HEK293T (cell line): ENCODE measurements around the gene KRT85.

Source experiments
- CTCF ChIA-PET: fragments of 350-600 bp; formaldehyde crosslinking; extraction: SDS; loops from one replicate; lab custom pipeline; 2021; ENCODE audit warnings: antibody characterized with exemption, inconsistent platforms; lab: Yijun Ruan, JAX
- POLR2A ChIA-PET: fragments of 350-600 bp; formaldehyde crosslinking; extraction: SDS; loops from one replicate; lab custom pipeline; 2020; ENCODE audit warnings: antibody characterized with exemption, inconsistent platforms; lab: Yijun Ruan, JAX
- DNase-seq: peaks from one replicate; pipeline ENCODE4 v3.0.0; 2012; ENCODE audit warnings: mixed read lengths; ENCODE audit errors: extremely low spot score
- ARNT ChIP-seq: fragments of 450-650 bp; IDR thresholded peaks from 2 replicates; pipeline ENCODE4 v1.6.1; 2017; ENCODE audit warnings: mild to moderate bottlenecking
- BHLHE40 ChIP-seq: fragments of 450-650 bp; IDR thresholded peaks from 2 replicates; pipeline ENCODE4 v1.6.1; 2016; ENCODE audit warnings: mild to moderate bottlenecking, moderate library complexity, borderline replicate concordance
- CTBP1 ChIP-seq: fragments of 450-650 bp; IDR thresholded peaks from 2 replicates; pipeline ENCODE4 v1.6.1; 2016; ENCODE audit warnings: borderline replicate concordance
- ELF4 ChIP-seq: fragments of 450-650 bp; IDR thresholded peaks from 2 replicates; pipeline ENCODE4 v1.6.1; 2017; ENCODE audit warnings: antibody characterized with exemption
- FOXA1 ChIP-seq: fragments of 450-650 bp; IDR thresholded peaks from 2 replicates; pipeline ENCODE4 v1.6.1; 2016; ENCODE audit warnings: mild to moderate bottlenecking
- FOXK2 ChIP-seq: fragments of 450-650 bp; IDR thresholded peaks from 2 replicates; pipeline ENCODE4 v1.6.1; 2016; ENCODE audit warnings: mild to moderate bottlenecking
- FOXM1 ChIP-seq: fragments of 450-650 bp; IDR thresholded peaks from 2 replicates; pipeline ENCODE4 v1.6.1; 2017; ENCODE audit warnings: mild to moderate bottlenecking, borderline replicate concordance
- HDGF ChIP-seq: fragments of 450-650 bp; IDR thresholded peaks from 2 replicates; pipeline ENCODE4 v1.6.1; 2017; ENCODE audit warnings: antibody characterized with exemption, borderline replicate concordance
- L3MBTL2 ChIP-seq: fragments of 450-650 bp; conservative IDR thresholded peaks from 2 replicates; pipeline ENCODE4 v1.6.1; 2016; ENCODE audit warnings: mild to moderate bottlenecking
- LEF1 ChIP-seq: fragments of 450-650 bp; IDR thresholded peaks from 2 replicates; pipeline ENCODE4 v1.6.1; 2017; ENCODE audit warnings: mild to moderate bottlenecking, borderline replicate concordance
- NFRKB ChIP-seq: fragments of 450-650 bp; IDR thresholded peaks from 2 replicates; pipeline ENCODE4 v1.6.1; 2016; ENCODE audit warnings: mild to moderate bottlenecking, moderate library complexity
- SP1 ChIP-seq: fragments of 450-650 bp; IDR thresholded peaks from 2 replicates; pipeline ENCODE4 v1.6.1; 2017
- SUZ12 ChIP-seq: fragments of 450-650 bp; IDR thresholded peaks from 2 replicates; pipeline ENCODE4 v1.6.1; 2016; ENCODE audit warnings: mild to moderate bottlenecking
- TARDBP ChIP-seq: fragments of 450-650 bp; IDR thresholded peaks from 2 replicates; pipeline ENCODE4 v1.6.1; 2016
- ZNF384 ChIP-seq: fragments of 450-650 bp; IDR thresholded peaks from 2 replicates; pipeline ENCODE4 v1.6.1; 2016
- TF ChIP-seq, protein P1 (sequence below): fragments of 450-650 bp; IDR thresholded peaks from 2 replicates; pipeline ENCODE4 v1.6.1; 2016

The KRT85 gene

DNA sequence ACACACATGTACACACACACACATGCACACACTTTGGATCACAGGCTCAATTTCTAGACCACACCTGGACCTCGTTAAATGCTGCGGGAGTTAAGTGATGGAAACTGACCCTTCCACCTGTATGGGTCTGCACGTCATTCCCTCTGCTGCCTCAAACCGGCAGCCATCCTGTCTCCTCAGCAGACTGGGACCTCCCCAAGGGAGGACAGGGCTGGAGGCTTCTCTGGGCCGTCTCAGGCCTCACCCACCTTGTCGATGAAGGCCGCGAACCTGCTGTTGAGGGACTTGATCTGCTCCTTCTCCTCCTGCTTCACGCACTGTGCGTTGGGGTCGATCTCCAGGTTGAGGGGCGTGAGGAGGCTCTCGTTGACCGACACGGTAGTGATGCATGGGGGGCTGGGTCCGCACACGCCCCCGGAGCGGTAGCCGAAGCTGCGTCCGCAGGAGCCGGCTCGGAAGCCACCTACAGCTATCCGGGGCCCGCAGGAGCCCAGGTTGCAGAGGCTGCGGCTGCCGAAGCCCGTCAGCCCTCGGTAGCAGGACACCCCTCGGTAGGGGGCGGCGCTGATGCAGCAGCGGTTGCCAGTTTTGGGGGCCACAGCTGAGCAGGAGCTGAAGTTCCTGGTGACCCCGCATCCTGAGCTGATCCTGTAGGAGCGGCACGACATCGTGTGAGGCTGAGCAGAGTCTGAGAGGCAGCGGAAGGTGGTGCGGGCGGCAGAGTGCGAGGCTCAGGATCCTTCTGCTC, at the start of gene KRT85:
TSS of gene KRT85 (minus strand) at position 744 of the 748 bp plus-strand sequence. CDS start at position 668, 76 bp downstream.
- POLR2A ChIA-PET = no interaction called here
- CTCF ChIA-PET = interaction anchor here (0.9 kb wide), 1 partner anchor 14 kb away, joined by 3 read pairs; no protein-coding TSS in a partner anchor
- DNase-seq = no peak
- TF ChIP-seq SP1 (no peak), CTBP1 (no peak), BHLHE40 (no peak), FOXA1 (no peak), HDGF (no peak), FOXK2 (no peak), L3MBTL2 (no peak), ZNF384 (no peak), ARNT (no peak), TARDBP (no peak), NFRKB (no peak), ELF4 (no peak)
- TF ChIP-seq, protein P1, sequence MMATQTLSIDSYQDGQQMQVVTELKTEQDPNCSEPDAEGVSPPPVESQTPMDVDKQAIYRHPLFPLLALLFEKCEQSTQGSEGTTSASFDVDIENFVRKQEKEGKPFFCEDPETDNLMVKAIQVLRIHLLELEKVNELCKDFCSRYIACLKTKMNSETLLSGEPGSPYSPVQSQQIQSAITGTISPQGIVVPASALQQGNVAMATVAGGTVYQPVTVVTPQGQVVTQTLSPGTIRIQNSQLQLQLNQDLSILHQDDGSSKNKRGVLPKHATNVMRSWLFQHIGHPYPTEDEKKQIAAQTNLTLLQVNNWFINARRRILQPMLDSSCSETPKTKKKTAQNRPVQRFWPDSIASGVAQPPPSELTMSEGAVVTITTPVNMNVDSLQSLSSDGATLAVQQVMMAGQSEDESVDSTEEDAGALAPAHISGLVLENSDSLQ = no peak

DNA sequence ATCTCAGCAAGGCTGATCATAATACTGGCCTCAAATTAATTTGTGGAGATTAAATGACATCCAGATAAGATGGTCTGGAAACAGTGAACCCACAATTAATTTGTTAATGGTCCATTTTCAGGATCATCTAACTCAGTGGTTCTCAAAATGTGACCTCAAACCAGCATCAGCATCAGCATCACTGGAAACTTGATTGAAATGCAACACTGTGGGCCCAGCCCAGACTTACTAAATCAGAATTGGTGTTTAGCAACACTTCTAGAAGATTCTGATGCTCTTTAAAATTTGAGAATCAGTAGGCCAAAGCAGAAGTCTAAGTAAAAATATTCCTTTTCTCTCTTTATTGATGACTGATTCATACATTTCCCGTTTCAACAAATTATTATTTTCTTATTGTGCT, 49.5 kb upstream of the KRT85 start:
- POLR2A ChIA-PET = no interaction called here
- CTCF ChIA-PET = no interaction called here
- TF ChIP-seq NFRKB (no peak), SP1 (no peak), BHLHE40 (no peak), FOXM1 (no peak), CTBP1 (no peak), FOXA1 (no peak), FOXK2 (no peak), TARDBP (no peak), ZNF384 (no peak)
- DNase-seq = no peak

DNA sequence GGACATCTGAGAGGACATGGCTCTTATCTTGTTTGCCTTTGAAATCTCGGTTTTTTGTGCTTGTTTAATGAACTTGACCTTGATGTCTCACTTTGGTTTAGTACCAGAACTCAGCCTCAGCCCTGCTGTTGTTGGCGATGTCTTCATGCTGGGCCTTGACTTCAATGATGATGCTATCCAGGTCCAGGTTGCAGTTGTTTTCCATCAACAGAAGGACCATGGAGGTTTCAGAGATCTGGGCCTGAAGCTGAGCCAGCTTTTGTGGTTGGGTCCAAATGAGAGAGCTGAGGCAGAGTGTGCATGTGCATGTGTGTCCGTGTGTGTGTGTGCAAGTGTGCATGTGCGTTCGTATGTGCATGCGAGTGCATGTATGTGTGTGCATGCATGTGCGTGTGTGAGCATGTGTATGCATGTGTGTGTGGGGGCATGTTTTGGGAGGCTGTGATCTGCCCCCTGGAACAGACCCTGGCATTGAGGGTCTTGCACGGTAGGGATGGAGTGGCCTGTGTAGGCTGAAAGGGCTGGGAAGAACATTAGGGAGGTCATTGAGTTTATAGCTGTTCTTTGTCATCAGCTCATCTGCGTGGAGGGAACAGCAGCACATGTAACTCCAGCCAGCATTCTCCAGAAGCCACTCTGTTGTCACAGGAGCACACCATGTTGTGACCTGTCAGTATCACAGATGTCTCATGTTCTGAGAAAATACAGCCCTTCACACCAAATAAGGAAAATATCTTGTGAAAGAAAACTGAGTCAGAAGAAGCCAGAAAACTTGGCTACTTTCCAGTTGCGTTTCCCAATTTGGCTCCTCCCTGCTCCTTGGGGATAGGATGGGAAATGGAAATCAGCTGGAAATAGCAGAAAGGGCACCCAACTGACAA, 48.8 kb upstream of the KRT85 start:
- POLR2A ChIA-PET = no interaction called here
- TF ChIP-seq ARNT (no peak), HDGF (no peak), BHLHE40 (no peak), SUZ12 (no peak), NFRKB (no peak), ZNF384 (no peak), ELF4 (no peak), SP1 (no peak), CTBP1 (no peak)
- no peak for DNase-seq
- CTCF ChIA-PET = no interaction called here

DNA sequence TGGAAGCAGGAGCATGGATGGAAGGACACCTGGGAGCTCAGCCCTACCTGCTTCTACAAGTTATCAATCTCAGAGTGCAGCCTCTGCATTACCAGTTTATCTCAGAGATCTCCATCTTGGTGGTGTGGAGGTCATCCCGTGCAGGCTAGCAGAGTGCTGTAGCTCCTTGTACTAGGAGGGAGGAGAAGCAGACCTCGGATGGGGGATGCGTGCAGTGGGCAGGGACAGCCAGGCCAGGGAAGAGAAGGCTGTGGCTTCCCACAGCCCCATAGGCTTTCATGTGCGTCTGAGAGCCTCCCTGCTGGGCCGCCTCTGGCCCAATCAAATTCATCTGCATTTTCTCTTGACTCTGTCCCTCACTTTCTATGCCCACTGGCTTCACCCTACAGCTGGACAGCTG, 47.7 kb upstream of the KRT85 start:
- DNase-seq = no peak
- ChIA-PET POLR2A (no interaction called here), CTCF (no interaction called here)
- TF ChIP-seq ZNF384 = no peak
- no peak for TF ChIP-seq LEF1
- TF ChIP-seq CTBP1 = no peak
- no peak for TF ChIP-seq SP1
- TF ChIP-seq ARNT = no peak
- TF ChIP-seq FOXK2 = no peak
- TF ChIP-seq SUZ12 = no peak
- TF ChIP-seq BHLHE40 = no peak
- TF ChIP-seq HDGF = no peak
- TF ChIP-seq, protein P1 = no peak
- TF ChIP-seq TARDBP = no peak
- no peak for TF ChIP-seq FOXM1

DNA sequence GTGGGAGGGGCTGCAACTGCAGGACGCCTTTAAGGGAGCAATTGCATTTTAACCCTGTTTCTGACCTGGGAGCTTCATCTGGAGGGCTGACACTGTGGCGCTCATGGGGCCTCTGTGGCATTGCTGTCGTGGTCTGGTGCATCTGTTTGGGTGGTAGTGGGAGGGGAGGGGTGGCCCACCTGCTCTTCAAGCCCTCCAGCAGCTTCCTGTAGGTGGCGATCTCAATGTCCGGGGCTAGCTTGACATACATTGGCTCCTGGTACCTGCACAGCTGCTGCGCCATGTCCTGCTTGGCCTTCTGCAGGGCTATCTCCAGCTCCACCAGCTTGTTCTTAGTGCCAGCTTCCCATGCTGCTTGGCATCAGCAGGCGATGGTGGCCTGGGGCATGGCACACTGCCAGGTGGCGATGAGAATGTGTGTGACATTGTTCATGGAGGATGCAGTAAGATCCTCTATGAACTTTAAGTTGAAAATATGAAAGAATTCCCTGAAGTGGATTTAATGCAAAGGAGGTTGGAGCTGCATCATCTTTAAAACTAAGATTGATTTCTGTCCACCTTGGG, 46.6 kb upstream of the KRT85 start:
- no peak for DNase-seq
- TF ChIP-seq TARDBP (no peak), ELF4 (no peak), HDGF (no peak), L3MBTL2 (no peak), ARNT (no peak), BHLHE40 (no peak), SUZ12 (no peak), SP1 (no peak), CTBP1 (no peak), ZNF384 (no peak), FOXM1 (no peak)
- CTCF ChIA-PET = interaction anchor here (1.5 kb wide), 1 partner anchor 22 kb away, joined by 3 read pairs; no protein-coding TSS in a partner anchor
- POLR2A ChIA-PET = no interaction called here

DNA sequence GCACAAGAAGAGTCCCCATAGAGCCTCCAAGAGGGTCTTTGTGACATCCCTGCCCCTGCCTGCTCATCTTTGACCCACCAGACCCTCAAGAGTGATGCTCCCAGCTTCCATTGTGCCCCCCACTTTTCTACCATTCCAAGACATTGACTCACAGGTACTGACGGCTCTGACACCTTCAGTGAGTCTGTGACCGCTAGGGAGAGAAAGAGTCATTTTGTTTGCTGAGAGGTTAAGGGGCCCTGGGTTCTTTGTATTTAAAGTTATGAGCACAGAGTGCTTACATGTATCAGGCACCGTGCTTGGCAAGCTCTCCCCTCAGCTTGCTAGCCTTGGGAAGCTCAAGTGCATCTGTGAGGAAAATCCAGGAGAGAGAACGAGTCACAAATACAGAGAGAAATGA, 45.9 kb upstream of the KRT85 start:
- CTCF ChIA-PET = interaction anchor here (1.5 kb wide), 1 partner anchor 23 kb away, joined by 3 read pairs; no protein-coding TSS in a partner anchor
- DNase-seq = no peak
- POLR2A ChIA-PET = no interaction called here
- TF ChIP-seq NFRKB = no peak
- no peak for TF ChIP-seq TARDBP
